Stimulated activated effector memory CD8-positive, alpha-beta T cell treated with anti-CD3 and anti-CD28 coated beads, Interleukin-12 subunit alpha, Interleukin-12 subunit beta, amount 100 ng/mL, for 72 hours (primary cell): ENCODE results near the gene NSUN3.
"Not testable (repeated sequence)": the region's sequence is repeated elsewhere in the genome, so short reads cannot be mapped to it uniquely, and the experiment has no call there.

Source experiments
- ATAC-seq: fragments of 150-1000 bp; cut with Tn5 transposase; 2 replicates; pipeline ENCODE4 v1.10.0; 2021
- DNase-seq, 2 donors: peaks; one replicate each; pipeline ENCODE4 v3.0.0; 2021 to 2022; ENCODE audit warnings: low spot score in 2 of 2
- H3K27ac Mint-ChIP-seq: one replicate; pipeline ENCODE4 v1.8.0; 2022; ENCODE audit warnings: mild to moderate bottlenecking, mixed read lengths
- H3K36me3 Mint-ChIP-seq: one replicate; pipeline ENCODE4 v1.8.0; 2022; ENCODE audit warnings: mild to moderate bottlenecking, mixed read lengths
- H3K4me1 Mint-ChIP-seq: one replicate; pipeline ENCODE4 v1.8.0; 2022; ENCODE audit warnings: mixed read lengths
- H3K4me3 Mint-ChIP-seq: one replicate; pipeline ENCODE4 v1.8.0; 2022; ENCODE audit warnings: mild to moderate bottlenecking, mixed read lengths
- H3K9me3 Mint-ChIP-seq: one replicate; pipeline ENCODE4 v1.8.0; 2022; ENCODE audit warnings: mixed read lengths

Gene NSUN3

DNA sequence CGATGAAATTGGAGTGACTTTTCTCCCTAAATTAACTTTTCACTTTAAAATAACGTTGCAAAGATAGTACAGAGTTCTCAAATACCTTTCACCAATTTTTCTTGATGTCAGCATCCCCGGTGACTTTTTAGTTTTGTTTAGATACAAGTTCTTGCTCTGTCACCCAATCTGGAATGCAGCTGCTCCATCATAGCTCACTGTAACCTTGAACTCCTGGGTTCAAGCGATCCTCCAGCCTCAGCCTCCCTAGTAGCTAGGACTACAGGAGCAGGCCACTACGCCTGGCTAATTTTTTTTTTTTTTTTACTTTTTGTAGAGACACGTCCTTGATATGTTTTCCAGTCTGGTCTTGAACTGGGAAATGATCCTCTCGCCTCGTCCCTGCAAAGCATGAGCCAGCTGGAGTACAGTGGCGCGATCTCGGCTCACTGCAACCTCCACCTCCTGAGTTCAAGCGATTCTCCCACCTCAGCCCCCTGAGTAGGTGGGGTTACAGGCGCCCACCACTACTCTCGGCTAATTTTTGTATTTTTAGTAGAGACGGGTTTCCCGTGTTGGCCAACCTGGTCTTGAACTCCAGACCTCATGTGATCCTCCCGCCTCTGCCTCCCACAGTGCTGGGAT lies 747 bp downstream of the NSUN3 start:
- H3K27ac Mint-ChIP-seq: peak overlapping the region; percentile 100
- H3K4me1 Mint-ChIP-seq: peaks cover 40% of the 10 kb centered on the region
- H3K36me3 Mint-ChIP-seq: peaks cover 88% of the 10 kb centered on the region
- no peak for DNase-seq
- peak overlapping the region; percentile 95 for H3K4me3 Mint-ChIP-seq
- ATAC-seq: no peak
- H3K9me3 Mint-ChIP-seq: no peaks in the 10 kb centered on the region

DNA sequence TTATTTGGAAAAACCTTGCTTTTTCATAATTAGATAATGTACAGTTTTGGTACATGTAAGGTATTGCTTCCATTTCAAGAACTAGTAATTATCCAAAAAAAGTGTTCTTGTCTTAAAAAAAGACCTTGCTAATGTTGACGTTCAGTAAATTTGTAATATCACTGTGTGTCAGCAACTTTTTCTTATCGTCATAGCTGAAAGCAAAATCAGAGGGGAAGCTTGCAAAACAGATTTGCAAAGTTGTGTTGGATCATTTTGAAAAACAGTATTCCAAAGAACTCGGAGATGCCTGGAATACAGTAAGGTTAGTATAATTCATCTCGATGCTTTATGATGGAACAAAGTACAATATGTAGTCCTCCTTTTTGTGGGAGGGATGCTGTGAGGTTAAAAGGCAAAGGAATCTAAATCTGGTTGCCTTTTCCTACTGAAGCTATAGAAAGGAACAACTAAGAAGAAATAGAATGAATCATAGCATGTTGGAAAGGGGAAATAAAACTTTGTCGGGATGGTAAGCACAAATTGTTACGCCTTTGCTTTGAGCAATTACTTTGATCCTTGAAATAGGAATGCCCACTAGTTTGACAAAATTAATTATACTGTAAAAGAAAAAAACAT lies 1.5 kb downstream of the NSUN3 start:
- Mint-ChIP-seq H3K4me3 (peak overlapping the region; percentile 95), H3K27ac (peak overlapping the region; percentile 100), H3K36me3 (peaks cover 85% of the 10 kb centered on the region), H3K4me1 (peaks cover 45% of the 10 kb centered on the region), H3K9me3 (no peaks in the 10 kb centered on the region)
- DNase-seq (no peak), ATAC-seq (no peak)

DNA sequence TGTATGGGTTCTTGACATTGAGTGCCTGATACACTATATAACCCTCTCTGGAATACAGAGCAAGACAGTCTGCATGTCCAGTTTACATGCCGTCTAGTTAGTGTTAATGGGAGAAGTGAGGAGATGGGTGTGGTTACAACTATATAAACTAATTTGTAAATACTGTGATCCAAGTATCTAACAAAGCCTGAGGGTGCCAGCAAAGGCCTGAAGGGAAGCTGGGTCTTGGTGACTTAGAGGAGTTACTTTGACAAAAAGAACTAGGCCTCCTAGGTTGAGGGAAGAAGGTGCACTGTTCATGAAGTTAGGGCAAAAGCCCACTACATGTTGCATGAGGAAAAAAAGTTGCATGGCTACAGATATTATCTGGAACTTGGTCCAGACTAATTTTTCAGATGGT lies 2.3 kb downstream of the NSUN3 start:
- peak overlapping the region; percentile 65 for H3K27ac Mint-ChIP-seq
- peaks cover 47% of the 10 kb centered on the region for H3K4me1 Mint-ChIP-seq
- H3K36me3 Mint-ChIP-seq: peaks cover 77% of the 10 kb centered on the region
- no peaks in the 10 kb centered on the region for H3K9me3 Mint-ChIP-seq
- DNase-seq: no peak
- H3K4me3 Mint-ChIP-seq: peak overlapping the region; percentile 95
- ATAC-seq: no peak

DNA sequence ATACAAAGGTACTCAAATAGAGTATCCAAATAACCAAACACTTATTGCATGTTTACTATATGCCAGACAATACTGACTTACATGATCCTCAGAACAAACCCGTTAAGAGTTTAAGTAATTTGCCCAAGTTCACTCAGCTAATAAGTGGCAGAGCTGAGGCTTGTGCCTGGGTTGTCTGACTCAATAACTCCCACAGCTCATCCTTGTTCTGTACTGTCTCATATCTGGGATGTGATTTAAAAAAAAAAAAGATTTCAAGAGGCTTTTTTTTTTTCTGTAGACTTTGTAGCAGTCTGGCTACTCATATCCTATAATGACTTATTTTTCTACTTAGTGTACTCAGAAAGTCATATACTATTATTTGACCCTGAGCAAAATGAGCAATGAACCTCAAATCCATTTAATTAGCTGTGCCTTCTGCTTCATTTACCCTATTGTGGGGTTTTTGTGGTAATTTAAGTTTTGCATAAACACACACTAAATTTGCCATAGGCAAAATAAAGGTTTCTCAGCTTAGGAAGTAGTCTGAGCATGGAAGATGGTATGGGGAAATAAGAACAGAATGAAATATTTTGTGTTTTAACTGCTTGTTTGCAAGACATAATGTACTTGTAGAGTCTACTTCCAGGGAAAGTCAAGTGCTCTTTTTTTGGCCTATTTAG lies 3.1 kb downstream of the NSUN3 start:
- Mint-ChIP-seq H3K36me3 (peaks cover 71% of the 10 kb centered on the region), H3K4me1 (peaks cover 55% of the 10 kb centered on the region), H3K9me3 (no peaks in the 10 kb centered on the region), H3K4me3 (no peak overlapping the region), H3K27ac (peak overlapping the region; percentile 84)
- no peak for DNase-seq
- ATAC-seq: peak; percentile 62

DNA sequence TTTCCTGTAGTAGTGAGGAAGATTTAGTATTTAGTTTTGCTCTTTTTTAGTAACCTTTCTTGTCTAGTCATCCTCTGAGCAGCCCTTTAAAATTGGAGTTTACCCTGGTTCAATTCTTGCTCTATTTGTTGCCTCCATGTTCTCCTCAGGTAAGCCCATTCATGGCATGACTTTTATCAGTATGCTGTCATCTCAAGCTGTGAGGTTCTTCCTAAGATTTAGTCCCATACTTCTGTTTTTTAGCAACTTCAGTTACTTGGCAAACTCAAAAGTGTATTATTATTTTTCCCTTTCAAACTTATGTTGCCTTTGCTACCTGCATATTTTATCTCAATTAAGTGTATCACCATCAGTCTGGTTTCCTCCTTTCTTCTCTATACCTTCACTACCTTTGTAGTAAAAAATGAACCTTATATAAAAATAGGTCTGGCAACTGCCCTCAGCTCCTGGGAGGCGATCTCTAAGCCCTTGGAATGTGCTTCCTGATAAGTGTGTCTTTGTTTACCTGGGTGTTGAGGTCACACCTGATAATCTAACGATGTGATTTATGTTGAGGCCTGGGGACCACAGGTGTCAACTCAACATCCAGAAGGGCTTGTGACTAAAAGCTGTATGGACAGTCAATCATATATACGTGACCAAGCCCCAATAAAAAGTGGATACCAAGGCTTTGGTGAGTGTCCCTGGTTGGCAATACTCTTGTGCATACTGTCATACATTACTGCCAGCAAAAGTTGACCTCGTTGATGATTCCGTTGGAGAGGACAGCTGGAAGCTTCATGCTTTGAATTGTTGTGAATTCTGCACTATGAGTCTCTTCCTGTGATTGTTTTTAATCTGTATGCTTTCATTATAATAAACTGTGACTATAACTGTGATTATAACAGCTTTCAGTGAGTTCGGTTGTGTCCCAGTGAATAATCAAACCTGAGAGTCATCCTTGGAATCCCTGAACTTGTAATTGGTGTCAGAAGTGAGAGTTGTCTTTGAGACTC lies 3.9 kb downstream of the NSUN3 start:
- Mint-ChIP-seq H3K4me3 (no peak overlapping the region), H3K9me3 (no peaks in the 10 kb centered on the region)

DNA sequence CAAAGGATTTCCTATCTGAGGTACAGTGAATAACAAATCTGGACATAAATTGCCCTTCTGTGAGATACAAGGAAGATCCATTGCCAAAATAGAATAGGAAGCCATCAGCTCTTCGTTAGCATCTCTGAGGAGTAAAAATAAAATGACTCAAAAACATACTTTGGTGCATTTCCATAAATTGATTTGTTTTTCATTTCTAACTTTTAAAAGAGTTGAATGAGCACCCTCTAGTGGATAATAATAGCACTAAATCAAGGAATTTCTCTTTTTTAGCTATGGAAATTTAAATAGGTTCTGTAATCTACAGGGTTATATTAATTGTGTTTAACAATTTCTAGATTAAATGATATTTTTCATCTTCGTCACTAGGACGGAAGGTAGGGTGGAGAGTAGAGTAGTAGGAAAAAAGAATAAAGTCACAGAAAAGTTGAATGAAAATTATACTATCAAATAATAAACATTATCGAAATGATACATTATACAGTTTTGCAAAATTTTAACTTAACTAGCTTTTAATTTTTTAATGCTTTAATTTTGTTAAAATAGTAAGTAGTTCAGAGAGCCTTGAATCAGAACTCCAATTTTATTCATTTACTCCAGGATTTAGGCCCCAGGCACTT lies 6.4 kb downstream of the NSUN3 start:
- ATAC-seq (no peak), DNase-seq (no peak)
- H3K4me3 Mint-ChIP-seq: no peak overlapping the region
- no peaks in the 10 kb centered on the region for H3K9me3 Mint-ChIP-seq
- peaks cover 62% of the 10 kb centered on the region for H3K36me3 Mint-ChIP-seq
- peaks cover 70% of the 10 kb centered on the region for H3K4me1 Mint-ChIP-seq
- H3K27ac Mint-ChIP-seq: no peak overlapping the region

More for the DNA sequence above, 3.9 kb downstream of the NSUN3 start:
- Mint-ChIP-seq H3K27ac (peak overlapping the region; percentile 84), H3K4me1 (peaks cover 63% of the 10 kb centered on the region), H3K36me3 (peaks cover 77% of the 10 kb centered on the region)
- no peak for ATAC-seq
- DNase-seq: no peak

DNA sequence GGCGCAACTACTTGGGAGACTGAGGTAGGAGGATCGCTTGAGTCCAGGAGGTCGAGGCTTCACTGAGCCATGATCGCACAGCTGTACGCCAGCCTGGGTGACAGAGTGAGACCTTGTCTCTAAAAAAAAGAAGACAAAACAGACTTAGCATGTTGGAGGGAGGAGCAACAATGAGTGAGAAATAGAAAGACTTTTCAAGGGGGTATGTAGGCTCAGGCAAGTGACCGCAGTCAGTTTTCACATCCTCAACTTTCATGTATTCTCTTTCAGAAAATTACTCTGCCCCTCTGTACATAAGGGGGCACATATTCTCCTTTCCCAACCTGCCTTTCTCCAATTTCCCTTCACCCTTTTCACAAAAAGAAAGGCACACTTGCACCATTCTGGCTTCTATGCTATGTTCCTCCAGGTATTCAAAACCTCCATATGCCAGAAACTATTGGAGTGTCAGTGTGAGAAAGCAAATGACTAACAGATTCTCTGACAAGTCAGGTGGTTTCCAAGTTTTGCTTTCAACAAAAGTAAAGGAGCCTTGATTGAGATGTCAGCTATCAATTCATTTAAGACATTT lies 7.6 kb downstream of the NSUN3 start:
- Mint-ChIP-seq H3K4me1 (peaks cover 68% of the 10 kb centered on the region), H3K27ac (peak overlapping the region; percentile 60), H3K36me3 (peaks cover 58% of the 10 kb centered on the region), H3K9me3 (no peaks in the 10 kb centered on the region), H3K4me3 (no peak overlapping the region)
- peak; percentile 59 for ATAC-seq
- DNase-seq: no peak

DNA sequence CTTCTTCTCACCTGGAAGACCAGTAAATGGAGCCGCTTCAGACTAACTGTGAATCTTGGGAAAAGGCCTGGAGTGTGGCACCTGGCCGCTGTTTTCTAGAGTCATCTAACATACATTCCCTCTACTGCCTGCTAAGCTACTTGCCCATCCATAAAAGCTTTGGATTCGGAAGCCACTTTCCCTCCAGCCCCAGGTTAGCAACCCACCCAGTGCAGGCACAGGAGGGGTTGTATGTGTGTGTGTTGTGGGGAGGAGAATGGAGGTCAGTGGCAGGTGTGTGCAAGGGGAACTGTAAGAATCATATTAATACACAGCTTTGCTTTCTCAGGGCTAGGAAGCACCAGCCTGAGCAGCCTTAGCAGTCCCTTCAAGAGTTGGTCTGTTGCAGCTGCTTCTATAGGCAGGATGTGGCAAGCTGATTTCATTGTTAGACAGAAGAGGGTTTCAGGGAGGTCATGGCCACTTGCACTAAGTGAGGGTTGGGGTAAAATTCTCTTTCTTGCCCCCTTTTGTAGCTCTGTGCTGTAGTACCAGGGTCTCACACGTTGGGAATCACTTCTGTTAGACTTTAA lies 8.9 kb downstream of the NSUN3 start:
- Mint-ChIP-seq H3K9me3 (no peaks in the 10 kb centered on the region), H3K4me1 (peaks cover 59% of the 10 kb centered on the region), H3K36me3 (peaks cover 48% of the 10 kb centered on the region), H3K27ac (peak overlapping the region; percentile 60), H3K4me3 (no peak overlapping the region)
- DNase-seq (no peak), ATAC-seq (peak; percentile 85)

DNA sequence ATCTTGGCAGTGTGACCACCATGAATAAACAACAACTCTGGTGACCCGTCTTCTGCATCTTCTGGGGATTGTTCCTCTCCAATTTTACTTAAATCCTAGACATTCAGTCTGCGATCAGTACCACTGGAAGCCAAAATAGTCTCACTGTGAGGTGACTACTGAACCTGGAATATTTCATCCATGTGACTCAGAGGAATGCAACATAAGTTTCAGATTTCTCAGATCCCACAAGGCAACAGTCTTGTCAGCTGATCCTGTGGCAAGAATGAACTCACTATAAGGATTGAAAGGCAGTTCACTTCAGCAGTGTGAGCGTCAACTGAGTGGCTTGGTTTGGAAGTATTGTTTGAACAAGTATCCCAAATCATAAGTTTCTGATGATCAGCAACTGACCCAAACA lies 13.2 kb downstream of the NSUN3 start:
- DNase-seq (no peak), ATAC-seq (no peak)
- H3K27ac Mint-ChIP-seq: no peak overlapping the region
- H3K36me3 Mint-ChIP-seq: peaks cover 35% of the 10 kb centered on the region
- peaks cover 55% of the 10 kb centered on the region for H3K4me1 Mint-ChIP-seq
- H3K9me3 Mint-ChIP-seq: no peaks in the 10 kb centered on the region
- H3K4me3 Mint-ChIP-seq: no peak overlapping the region

DNA sequence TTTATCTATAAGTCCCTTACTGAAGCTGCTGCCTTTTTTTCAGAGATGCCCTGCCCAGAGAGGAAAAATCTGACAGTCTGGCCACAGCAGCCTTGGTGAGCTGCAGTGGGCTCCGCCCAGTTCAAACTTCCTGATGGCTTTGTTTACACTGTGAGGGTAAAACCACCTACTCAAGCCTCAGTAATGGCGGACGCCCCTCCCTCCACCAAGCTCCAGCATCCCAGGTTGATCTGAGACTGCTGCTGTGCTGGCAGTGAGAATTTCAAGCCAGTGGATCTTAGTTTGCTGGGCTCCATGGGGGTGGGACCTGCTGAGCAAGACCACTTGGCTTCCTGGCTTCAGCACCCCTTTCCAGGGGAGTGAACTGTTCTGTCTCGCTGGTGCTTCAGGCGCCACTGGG lies 17.7 kb downstream of the NSUN3 start:
- not testable (repeated sequence) for DNase-seq, H3K4me3 Mint-ChIP-seq, ATAC-seq, H3K9me3 Mint-ChIP-seq
- peaks cover 35% of the 10 kb centered on the region for H3K36me3 Mint-ChIP-seq
- peak overlapping the region; percentile 71 for H3K27ac Mint-ChIP-seq
- H3K4me1 Mint-ChIP-seq: peaks cover 25% of the 10 kb centered on the region

DNA sequence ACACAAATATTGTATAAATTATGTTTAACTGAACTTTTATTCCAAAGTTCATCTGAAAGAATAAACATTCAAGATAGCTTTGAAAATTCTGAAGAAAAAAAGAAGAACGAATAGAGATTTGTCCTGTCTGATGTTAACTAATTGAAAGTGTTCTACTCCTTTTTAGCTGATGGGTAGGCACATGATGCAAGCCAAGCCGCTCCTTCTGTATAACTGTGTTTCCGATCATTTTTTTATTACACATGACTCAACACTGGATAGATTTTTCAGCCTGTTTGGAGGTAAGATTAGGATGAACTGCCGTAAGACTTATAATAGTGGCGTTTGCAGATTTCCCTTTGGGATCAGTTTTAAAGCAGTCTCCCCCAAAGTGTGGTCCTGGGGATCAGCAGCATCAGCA lies 19.0 kb downstream of the NSUN3 start:
- Mint-ChIP-seq H3K4me1 (peaks cover 25% of the 10 kb centered on the region), H3K4me3 (no peak overlapping the region), H3K36me3 (peaks cover 38% of the 10 kb centered on the region), H3K9me3 (no peaks in the 10 kb centered on the region), H3K27ac (peak overlapping the region; percentile 71)
- DNase-seq: no peak
- ATAC-seq: no peak

DNA sequence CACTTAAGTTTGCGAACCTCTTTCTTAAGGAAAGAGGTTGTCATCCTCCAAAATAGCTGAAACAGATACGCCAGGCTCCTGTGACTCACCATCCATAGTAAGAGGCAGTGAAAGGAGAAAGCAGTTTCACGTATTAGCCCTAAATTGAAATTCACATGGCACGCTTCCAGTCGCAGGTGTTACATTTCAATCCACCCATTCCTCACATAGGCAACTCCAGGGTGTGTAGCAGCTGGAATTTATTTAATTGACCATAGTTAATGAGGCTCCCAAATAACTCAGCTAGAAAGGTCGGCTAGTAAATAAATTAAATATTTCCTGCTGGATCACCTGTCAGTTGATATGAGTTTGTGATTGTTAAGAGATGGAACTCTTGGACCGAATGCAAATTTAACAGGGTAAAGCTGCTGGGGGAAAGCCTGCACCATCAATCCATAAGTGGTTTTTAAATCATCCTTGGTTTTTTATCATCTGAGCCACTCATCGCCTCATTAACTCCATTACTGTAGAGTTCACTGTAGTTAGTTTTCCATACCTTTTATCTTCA lies 19.6 kb downstream of the NSUN3 start:
- ATAC-seq: no peak
- H3K9me3 Mint-ChIP-seq: no peaks in the 10 kb centered on the region
- no peak overlapping the region for H3K27ac Mint-ChIP-seq
- peaks cover 24% of the 10 kb centered on the region for H3K4me1 Mint-ChIP-seq
- H3K36me3 Mint-ChIP-seq: peaks cover 38% of the 10 kb centered on the region
- no peak for DNase-seq
- no peak overlapping the region for H3K4me3 Mint-ChIP-seq

DNA sequence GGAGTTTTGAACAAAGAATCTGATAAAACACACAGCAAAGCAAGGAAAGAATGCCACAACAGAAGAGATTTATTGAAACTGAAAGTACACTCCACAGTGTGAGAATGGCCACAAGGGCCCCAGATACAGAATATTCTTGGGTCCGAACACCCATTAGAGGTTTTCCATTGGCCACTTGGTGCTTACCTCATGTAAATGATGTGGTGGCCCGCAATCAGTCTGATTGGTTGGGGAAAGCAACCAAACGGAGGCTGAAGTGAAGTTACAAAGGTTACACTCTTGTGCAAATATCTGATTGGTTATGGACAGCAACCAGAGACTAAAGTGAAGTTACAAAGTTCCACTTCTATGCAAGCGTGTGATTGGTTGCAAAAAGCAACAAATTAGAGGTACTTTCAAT lies 20.4 kb downstream of the NSUN3 start:
- no peak overlapping the region for H3K4me3 Mint-ChIP-seq
- ATAC-seq (no peak), DNase-seq (no peak)
- peaks cover 38% of the 10 kb centered on the region for H3K36me3 Mint-ChIP-seq
- H3K9me3 Mint-ChIP-seq: no peaks in the 10 kb centered on the region
- peaks cover 16% of the 10 kb centered on the region for H3K4me1 Mint-ChIP-seq
- H3K27ac Mint-ChIP-seq: no peak overlapping the region

DNA sequence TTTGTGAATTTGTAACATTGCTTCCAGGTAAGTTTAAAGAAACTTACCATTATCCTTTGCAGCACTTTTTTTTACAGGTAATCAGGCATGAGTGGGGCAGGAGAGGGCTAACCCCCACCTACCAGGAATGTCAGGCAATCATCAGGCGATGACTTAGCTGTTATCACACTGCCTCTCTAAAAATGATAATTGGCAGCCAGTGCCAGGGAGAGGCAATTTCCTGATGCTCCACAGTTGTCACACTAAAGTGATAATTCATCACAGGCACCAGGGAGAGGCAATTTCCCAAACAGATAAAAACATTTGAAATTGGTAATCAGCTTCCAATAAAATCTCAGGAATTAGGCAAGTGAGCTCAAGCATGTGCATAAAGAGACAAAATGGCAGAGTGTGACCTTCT lies 26.3 kb downstream of the NSUN3 start:
- H3K4me3 Mint-ChIP-seq: no peak overlapping the region

More for the DNA sequence above, 26.3 kb downstream of the NSUN3 start:
- peaks cover 50% of the 10 kb centered on the region for H3K36me3 Mint-ChIP-seq
- DNase-seq: no peak
- no peak overlapping the region for H3K27ac Mint-ChIP-seq
- no peak for ATAC-seq
- no peaks in the 10 kb centered on the region for H3K9me3 Mint-ChIP-seq
- H3K4me1 Mint-ChIP-seq: no peaks in the 10 kb centered on the region
